ENCODE data around the gene DUSP11.

DUSP11 gene

DNA sequence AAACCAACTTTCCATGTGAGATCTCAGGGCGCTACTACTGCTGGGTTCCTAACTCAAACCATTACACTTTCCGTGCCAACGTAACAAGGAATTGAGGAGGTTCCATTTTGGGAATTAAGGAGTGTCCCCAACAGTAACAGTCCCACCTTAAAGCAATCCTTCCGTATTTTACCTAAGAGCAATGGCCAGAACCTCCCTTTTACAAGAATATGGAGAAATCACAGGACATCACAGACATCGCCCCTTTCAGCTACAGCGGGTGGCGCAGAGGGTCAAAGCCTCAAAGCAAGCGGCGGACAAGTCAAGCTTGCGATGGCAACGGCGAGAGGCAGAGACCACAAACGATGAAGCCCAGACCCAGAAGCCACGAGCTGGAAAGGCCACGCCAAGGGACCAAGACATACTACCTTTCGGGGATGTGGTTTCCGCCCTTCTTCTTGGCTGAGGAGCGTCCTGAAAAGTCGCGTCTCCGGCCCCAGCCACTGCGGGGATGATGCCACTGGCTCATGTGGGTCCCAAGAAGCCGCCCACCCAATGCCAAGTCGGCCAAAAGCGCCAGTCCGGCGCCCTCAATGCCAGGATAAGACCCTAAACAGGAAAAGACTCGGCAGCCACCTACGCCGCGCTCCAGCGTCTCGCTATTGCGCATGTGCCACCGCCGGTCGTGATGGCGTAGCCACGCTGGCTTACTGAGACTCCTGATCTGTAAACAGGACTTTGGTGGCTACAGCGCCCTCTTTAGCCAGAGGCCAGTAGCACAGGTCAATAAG is at the start of gene DUSP11:
TSS of gene DUSP11 (minus strand) at position 637 of the 770 bp plus-strand sequence. CDS start at position 508, 129 bp downstream.
- Histone ChIP-seq H3K27ac (ENCODE audit: low read depth, low read length) (peak within 1 kb of the TSS; percentile 54), H3K4me2 (ENCODE audit: low read depth, low read length, poor library complexity, severe bottlenecking) (peak within 1 kb of the TSS; percentile 62)

GRCh38 chr2:73828818-73829570 is 49.1 kb upstream of the DUSP11 start, which contains the start of gene STAMBP:
Gene STAMBP (plus strand): TSS chr2:73828961. CDS start chr2:73830857, 1,896 bp downstream.
- H3K27ac ChIP-seq (ENCODE audit: low read depth, low read length), result peak within 1 kb of the TSS; percentile 59
- peak within 1 kb of the TSS; percentile 58 for H2AFZ ChIP-seq (ENCODE audit: low read depth, low read length, severe bottlenecking)
- H4K20me1 ChIP-seq (ENCODE audit: low read depth, low read length), result no peaks in the 10 kb centered on the region
- peaks cover 28% of the 10 kb centered on the region for H3K79me2 ChIP-seq (ENCODE audit: insufficient read depth, low read length)
- no peaks in the 10 kb centered on the region for H3K27me3 ChIP-seq (ENCODE audit: low read length)
- peaks cover 25% of the 10 kb centered on the region for H3K36me3 ChIP-seq (ENCODE audit: low read length)
- H3K4me3 ChIP-seq (ENCODE audit: insufficient read depth, low read length, poor library complexity, severe bottlenecking), result peak within 1 kb of the TSS; percentile 81
- H3K4me2 ChIP-seq (ENCODE audit: low read depth, low read length, poor library complexity, severe bottlenecking), result peak within 1 kb of the TSS; percentile 97
- no peak for TF ChIP-seq EZH2phosphoT487 (conservative IDR thresholded peaks at IDR 0.05; ENCODE audit: low read length)
- TF ChIP-seq, protein P1, sequence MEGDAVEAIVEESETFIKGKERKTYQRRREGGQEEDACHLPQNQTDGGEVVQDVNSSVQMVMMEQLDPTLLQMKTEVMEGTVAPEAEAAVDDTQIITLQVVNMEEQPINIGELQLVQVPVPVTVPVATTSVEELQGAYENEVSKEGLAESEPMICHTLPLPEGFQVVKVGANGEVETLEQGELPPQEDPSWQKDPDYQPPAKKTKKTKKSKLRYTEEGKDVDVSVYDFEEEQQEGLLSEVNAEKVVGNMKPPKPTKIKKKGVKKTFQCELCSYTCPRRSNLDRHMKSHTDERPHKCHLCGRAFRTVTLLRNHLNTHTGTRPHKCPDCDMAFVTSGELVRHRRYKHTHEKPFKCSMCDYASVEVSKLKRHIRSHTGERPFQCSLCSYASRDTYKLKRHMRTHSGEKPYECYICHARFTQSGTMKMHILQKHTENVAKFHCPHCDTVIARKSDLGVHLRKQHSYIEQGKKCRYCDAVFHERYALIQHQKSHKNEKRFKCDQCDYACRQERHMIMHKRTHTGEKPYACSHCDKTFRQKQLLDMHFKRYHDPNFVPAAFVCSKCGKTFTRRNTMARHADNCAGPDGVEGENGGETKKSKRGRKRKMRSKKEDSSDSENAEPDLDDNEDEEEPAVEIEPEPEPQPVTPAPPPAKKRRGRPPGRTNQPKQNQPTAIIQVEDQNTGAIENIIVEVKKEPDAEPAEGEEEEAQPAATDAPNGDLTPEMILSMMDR (IDR thresholded peaks at IDR 0.05; ENCODE audit: insufficient read depth, low read length, poor library complexity, severe bottlenecking), result no peak
- H3K9ac ChIP-seq (ENCODE audit: low read length), result peak within 1 kb of the TSS; percentile 82
- H3F3A ChIP-seq (ENCODE audit: insufficient read depth), result peaks cover 28% of the 10 kb centered on the region; the same call in 1 of the 2 replicates
- H3K9me2 ChIP-seq (replicated peaks; ENCODE audit: insufficient read depth, low read length), result no peaks in the 10 kb centered on the region
- H3K9me3 ChIP-seq (ENCODE audit: insufficient read depth, low read length), result no peaks in the 10 kb centered on the region

More for the DNA sequence above, at the start of gene DUSP11:
- Histone ChIP-seq H3K36me3 (ENCODE audit: low read length) (peaks cover 18% of the 10 kb centered on the region), H3K9me3 (ENCODE audit: insufficient read depth, low read length) (no peaks in the 10 kb centered on the region), H3K27me3 (ENCODE audit: low read length) (no peaks in the 10 kb centered on the region), H3K4me3 (ENCODE audit: insufficient read depth, low read length, poor library complexity, severe bottlenecking) (peak within 1 kb of the TSS; percentile 88), H3F3A (ENCODE audit: insufficient read depth) (no peaks in the 10 kb centered on the region), H4K20me1 (ENCODE audit: low read depth, low read length) (no peaks in the 10 kb centered on the region), H3K79me2 (ENCODE audit: insufficient read depth, low read length) (peaks cover 19% of the 10 kb centered on the region), H3K9ac (ENCODE audit: low read length) (peak within 1 kb of the TSS; percentile 84), H2AFZ (ENCODE audit: low read depth, low read length, severe bottlenecking) (peak within 1 kb of the TSS; percentile 95), H3K9me2 (replicated peaks; ENCODE audit: insufficient read depth, low read length) (no peaks in the 10 kb centered on the region)
- TF ChIP-seq EZH2phosphoT487 (conservative IDR thresholded peaks at IDR 0.05; ENCODE audit: low read length), result no peak
- TF ChIP-seq, protein P1 (IDR thresholded peaks at IDR 0.05; ENCODE audit: insufficient read depth, low read length, poor library complexity, severe bottlenecking), result peak; percentile 74

GRCh38 chr2:73828389-73828817 is 48.5 kb upstream of the DUSP11 start:
- Histone ChIP-seq H3K9ac (ENCODE audit: low read length) (peak overlapping the region; percentile 82), H3K4me2 (ENCODE audit: low read depth, low read length, poor library complexity, severe bottlenecking) (peak overlapping the region; percentile 97), H3K27me3 (ENCODE audit: low read length) (no peaks in the 10 kb centered on the region), H4K20me1 (ENCODE audit: low read depth, low read length) (no peaks in the 10 kb centered on the region), H3K4me3 (ENCODE audit: insufficient read depth, low read length, poor library complexity, severe bottlenecking) (peak overlapping the region; percentile 81), H3K27ac (ENCODE audit: low read depth, low read length) (peak overlapping the region; percentile 59), H3K36me3 (ENCODE audit: low read length) (peaks cover 22% of the 10 kb centered on the region), H3F3A (ENCODE audit: insufficient read depth) (peaks cover 28% of the 10 kb centered on the region; the same call in 1 of the 2 replicates), H3K9me2 (replicated peaks; ENCODE audit: insufficient read depth, low read length) (no peaks in the 10 kb centered on the region), H2AFZ (ENCODE audit: low read depth, low read length, severe bottlenecking) (peak overlapping the region; percentile 58), H3K9me3 (ENCODE audit: insufficient read depth, low read length) (no peaks in the 10 kb centered on the region), H3K79me2 (ENCODE audit: insufficient read depth, low read length) (peaks cover 24% of the 10 kb centered on the region)
- TF ChIP-seq EZH2phosphoT487 (conservative IDR thresholded peaks at IDR 0.05; ENCODE audit: low read length), result no peak
- TF ChIP-seq, protein P1 (IDR thresholded peaks at IDR 0.05; ENCODE audit: insufficient read depth, low read length, poor library complexity, severe bottlenecking), result no peak
